Stimulated activated memory B cell treated with anti-CD40 and anti-IgM and Interleukin-4, amounts not matched to agents 10 μg/mL and 1 μg/mL and 100 μg/mL, for 72 hours (primary cell): ENCODE measurements around the gene AMOTL2.

Source experiments
- ATAC-seq: fragments of 150-1000 bp; cut with Tn5 transposase; 2 replicates; pipeline ENCODE4 v1.10.0; 2021
- H3K27ac Mint-ChIP-seq: one replicate; pipeline ENCODE4 v1.8.0; 2022; ENCODE audit warnings: mild to moderate bottlenecking, mixed read lengths
- H3K27me3 Mint-ChIP-seq: one replicate; pipeline ENCODE4 v1.8.0; 2022; ENCODE audit warnings: mixed read lengths
- H3K36me3 Mint-ChIP-seq: one replicate; pipeline ENCODE4 v1.8.0; 2022; ENCODE audit warnings: mixed read lengths
- H3K4me1 Mint-ChIP-seq: one replicate; pipeline ENCODE4 v1.8.0; 2022; ENCODE audit warnings: mixed read lengths
- H3K4me3 Mint-ChIP-seq: one replicate; pipeline ENCODE4 v1.8.0; 2022; ENCODE audit warnings: mild to moderate bottlenecking, moderate library complexity, mixed read lengths
- H3K9me3 Mint-ChIP-seq: one replicate; pipeline ENCODE4 v1.8.0; 2022; ENCODE audit warnings: mixed read lengths

The AMOTL2 gene

GRCh38 chr3:134340362-134340981 lies 33.8 kb downstream of the AMOTL2 start:
- Mint-ChIP-seq H3K27ac (no peak overlapping the region), H3K27me3 (peaks cover 17% of the 10 kb centered on the region)
- ATAC-seq: no peak

GRCh38 chr3:134339913-134340312 lies 34.3 kb downstream of the AMOTL2 start:
- Mint-ChIP-seq H3K4me1 (no peaks in the 10 kb centered on the region), H3K4me3 (no peak overlapping the region), H3K9me3 (no peaks in the 10 kb centered on the region), H3K36me3 (no peaks in the 10 kb centered on the region), H3K27ac (no peak overlapping the region), H3K27me3 (peaks cover 12% of the 10 kb centered on the region)
- ATAC-seq: no peak

More at GRCh38 chr3:134340362-134340981, 33.8 kb downstream of the AMOTL2 start:
- Mint-ChIP-seq H3K9me3 (no peaks in the 10 kb centered on the region), H3K4me1 (no peaks in the 10 kb centered on the region), H3K4me3 (no peak overlapping the region), H3K36me3 (no peaks in the 10 kb centered on the region)

- no peaks in the 10 kb centered on the region for H3K9me3 Mint-ChIP-seq
- no peak for ATAC-seq
- H3K4me3 Mint-ChIP-seq: no peak overlapping the region
- no peak overlapping the region for H3K27ac Mint-ChIP-seq
- peaks cover 8% of the 10 kb centered on the region for H3K27me3 Mint-ChIP-seq
- H3K36me3 Mint-ChIP-seq: no peaks in the 10 kb centered on the region
- H3K4me1 Mint-ChIP-seq: no peaks in the 10 kb centered on the region
Observed at GRCh38 chr3:134339331-134339730, 34.9 kb downstream of the AMOTL2 start.

GRCh38 chr3:134338516-134339261 lies 35.6 kb downstream of the AMOTL2 start:
- Mint-ChIP-seq H3K27ac (no peak overlapping the region), H3K9me3 (no peaks in the 10 kb centered on the region), H3K4me1 (no peaks in the 10 kb centered on the region), H3K27me3 (peaks cover 8% of the 10 kb centered on the region), H3K36me3 (no peaks in the 10 kb centered on the region), H3K4me3 (no peak overlapping the region)
- ATAC-seq: no peak

GRCh38 chr3:134338201-134338512 lies 36.1 kb downstream of the AMOTL2 start:
- ATAC-seq: no peak
- H3K4me3 Mint-ChIP-seq: no peak overlapping the region
- peaks cover 8% of the 10 kb centered on the region for H3K27me3 Mint-ChIP-seq
- no peak overlapping the region for H3K27ac Mint-ChIP-seq
- no peaks in the 10 kb centered on the region for H3K36me3 Mint-ChIP-seq
- H3K4me1 Mint-ChIP-seq: no peaks in the 10 kb centered on the region
- H3K9me3 Mint-ChIP-seq: no peaks in the 10 kb centered on the region

GRCh38 chr3:134337511-134338200 lies 36.6 kb downstream of the AMOTL2 start:
- H3K4me3 Mint-ChIP-seq: no peak overlapping the region
- H3K4me1 Mint-ChIP-seq: no peaks in the 10 kb centered on the region
- no peak for ATAC-seq
- H3K27me3 Mint-ChIP-seq: peaks cover 11% of the 10 kb centered on the region
- no peak overlapping the region for H3K27ac Mint-ChIP-seq
- no peaks in the 10 kb centered on the region for H3K36me3 Mint-ChIP-seq
- H3K9me3 Mint-ChIP-seq: no peaks in the 10 kb centered on the region

GRCh38 chr3:134337071-134337482 lies 37.2 kb downstream of the AMOTL2 start:
- peaks cover 17% of the 10 kb centered on the region for H3K27me3 Mint-ChIP-seq
- no peak overlapping the region for H3K4me3 Mint-ChIP-seq
- no peaks in the 10 kb centered on the region for H3K4me1 Mint-ChIP-seq
- no peak overlapping the region for H3K27ac Mint-ChIP-seq
- H3K9me3 Mint-ChIP-seq: no peaks in the 10 kb centered on the region
- no peak for ATAC-seq
- H3K36me3 Mint-ChIP-seq: no peaks in the 10 kb centered on the region

GRCh38 chr3:134336587-134336986 lies 37.7 kb downstream of the AMOTL2 start:
- Mint-ChIP-seq H3K9me3 (no peaks in the 10 kb centered on the region), H3K4me3 (no peak overlapping the region), H3K4me1 (no peaks in the 10 kb centered on the region), H3K36me3 (no peaks in the 10 kb centered on the region), H3K27ac (no peak overlapping the region), H3K27me3 (peaks cover 17% of the 10 kb centered on the region)
- ATAC-seq: no peak

GRCh38 chr3:134334901-134335280 lies 39.4 kb downstream of the AMOTL2 start:
- no peak for ATAC-seq
- Mint-ChIP-seq H3K4me3 (no peak overlapping the region), H3K27me3 (peaks cover 31% of the 10 kb centered on the region), H3K9me3 (no peaks in the 10 kb centered on the region), H3K27ac (no peak overlapping the region), H3K4me1 (no peaks in the 10 kb centered on the region), H3K36me3 (no peaks in the 10 kb centered on the region)

GRCh38 chr3:134334231-134334900 lies 39.9 kb downstream of the AMOTL2 start:
- H3K4me1 Mint-ChIP-seq: no peaks in the 10 kb centered on the region
- H3K27me3 Mint-ChIP-seq: peaks cover 36% of the 10 kb centered on the region
- ATAC-seq: no peak
- no peak overlapping the region for H3K4me3 Mint-ChIP-seq
- H3K36me3 Mint-ChIP-seq: no peaks in the 10 kb centered on the region
- H3K9me3 Mint-ChIP-seq: no peaks in the 10 kb centered on the region
- H3K27ac Mint-ChIP-seq: no peak overlapping the region

GRCh38 chr3:134333522-134334181 lies 40.6 kb downstream of the AMOTL2 start:
- Mint-ChIP-seq H3K4me3 (no peak overlapping the region), H3K4me1 (no peaks in the 10 kb centered on the region), H3K27ac (no peak overlapping the region), H3K27me3 (peaks cover 43% of the 10 kb centered on the region), H3K36me3 (no peaks in the 10 kb centered on the region), H3K9me3 (no peaks in the 10 kb centered on the region)
- no peak for ATAC-seq

GRCh38 chr3:134332344-134332743 lies 41.9 kb downstream of the AMOTL2 start:
- H3K27ac Mint-ChIP-seq: no peak overlapping the region
- H3K9me3 Mint-ChIP-seq: no peaks in the 10 kb centered on the region
- no peak for ATAC-seq
- H3K27me3 Mint-ChIP-seq: peaks cover 38% of the 10 kb centered on the region
- H3K4me3 Mint-ChIP-seq: no peak overlapping the region
- no peaks in the 10 kb centered on the region for H3K36me3 Mint-ChIP-seq
- H3K4me1 Mint-ChIP-seq: no peaks in the 10 kb centered on the region

- no peaks in the 10 kb centered on the region for H3K36me3 Mint-ChIP-seq
- H3K9me3 Mint-ChIP-seq: no peaks in the 10 kb centered on the region
- H3K4me1 Mint-ChIP-seq: no peaks in the 10 kb centered on the region
- peaks cover 38% of the 10 kb centered on the region for H3K27me3 Mint-ChIP-seq
- no peak for ATAC-seq
- no peak overlapping the region for H3K27ac Mint-ChIP-seq
- no peak overlapping the region for H3K4me3 Mint-ChIP-seq
Observed at GRCh38 chr3:134331811-134332199, 42.4 kb downstream of the AMOTL2 start.

- H3K36me3 Mint-ChIP-seq: no peaks in the 10 kb centered on the region
- ATAC-seq: no peak
- no peak overlapping the region for H3K4me3 Mint-ChIP-seq
- H3K4me1 Mint-ChIP-seq: no peaks in the 10 kb centered on the region
- no peaks in the 10 kb centered on the region for H3K9me3 Mint-ChIP-seq
- H3K27me3 Mint-ChIP-seq: peaks cover 40% of the 10 kb centered on the region
- H3K27ac Mint-ChIP-seq: no peak overlapping the region
Observed at GRCh38 chr3:134330883-134331810, 43.1 kb downstream of the AMOTL2 start.
